ENCODE data around the gene DTNBP1.
"Not testable (repeated sequence)": the region's sequence is repeated elsewhere in the genome, so short reads cannot be mapped to it uniquely, and the experiment has no call there.

Gene DTNBP1

GRCh38 chr6:15677822-15678221 is 15.0 kb upstream of the DTNBP1 start:
- Mint-ChIP-seq H3K4me1 (no peaks in the 10 kb centered on the region), H3K4me3 (no peak overlapping the region), H3K9me3 (no peaks in the 10 kb centered on the region), H3K27ac (no peak overlapping the region), H3K36me3 (no peaks in the 10 kb centered on the region), H3K27me3 (peaks cover 1% of the 10 kb centered on the region)
- ATAC-seq (ENCODE audit: low read depth) (peak; percentile 19), DNase-seq (ENCODE audit: low spot score in 2 of 2) (no peak)

GRCh38 chr6:15675536-15676220 is 12.8 kb upstream of the DTNBP1 start:
- ATAC-seq (ENCODE audit: low read depth) (no peak), DNase-seq (ENCODE audit: low spot score in 2 of 2) (no peak)
- no peaks in the 10 kb centered on the region for H3K36me3 Mint-ChIP-seq
- no peaks in the 10 kb centered on the region for H3K9me3 Mint-ChIP-seq
- H3K27ac Mint-ChIP-seq = no peak overlapping the region
- peaks cover 1% of the 10 kb centered on the region for H3K27me3 Mint-ChIP-seq
- H3K4me1 Mint-ChIP-seq = no peaks in the 10 kb centered on the region
- H3K4me3 Mint-ChIP-seq = no peak overlapping the region

DNA sequence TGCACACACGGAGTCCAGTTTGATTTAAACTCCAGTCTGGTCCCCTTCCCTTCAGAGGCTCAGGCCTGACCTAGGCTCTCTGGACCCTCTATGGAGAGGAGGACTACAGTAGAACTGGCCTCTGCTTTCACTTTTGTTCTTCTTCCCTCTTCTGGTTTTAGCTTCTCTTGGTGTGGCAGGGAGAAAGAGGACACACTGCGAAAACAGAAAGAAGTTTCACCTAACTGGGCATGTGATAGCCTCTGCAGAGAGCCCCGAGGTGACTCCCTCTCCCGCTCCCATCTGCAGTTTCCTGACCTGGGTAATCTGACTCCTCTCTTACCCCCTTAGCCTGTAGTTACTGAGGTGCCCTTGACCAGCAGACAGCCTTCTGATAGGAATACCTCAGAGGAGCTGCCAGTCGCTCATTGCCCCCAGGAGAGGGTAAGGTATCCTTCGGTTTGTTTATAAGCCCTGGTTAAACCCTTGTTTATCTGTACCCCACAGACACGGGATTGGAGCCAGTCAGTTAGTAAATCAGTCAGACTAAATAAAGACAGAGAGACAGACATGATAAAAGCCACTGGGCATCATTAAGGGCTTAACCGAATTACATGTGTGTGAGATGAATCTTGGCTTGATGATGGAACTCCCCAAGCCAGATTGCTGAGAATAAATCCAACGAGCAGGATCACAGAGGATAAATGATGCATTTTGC is 12.0 kb upstream of the DTNBP1 start:
- Mint-ChIP-seq H3K27ac (no peak overlapping the region), H3K4me3 (no peak overlapping the region)

GRCh38 chr6:15673666-15674065 is 10.8 kb upstream of the DTNBP1 start:
- ATAC-seq (ENCODE audit: low read depth) = no peak
- Mint-ChIP-seq H3K36me3 (no peaks in the 10 kb centered on the region), H3K4me1 (no peaks in the 10 kb centered on the region), H3K27ac (no peak overlapping the region), H3K27me3 (peaks cover 1% of the 10 kb centered on the region), H3K9me3 (no peaks in the 10 kb centered on the region), H3K4me3 (no peak overlapping the region)
- no peak for DNase-seq (ENCODE audit: low spot score in 2 of 2)

More for the DNA sequence above, 12.0 kb upstream of the DTNBP1 start:
- H3K9me3 Mint-ChIP-seq = no peaks in the 10 kb centered on the region
- no peaks in the 10 kb centered on the region for H3K4me1 Mint-ChIP-seq
- H3K27me3 Mint-ChIP-seq = peaks cover 1% of the 10 kb centered on the region
- no peak for DNase-seq (ENCODE audit: low spot score in 2 of 2)
- ATAC-seq (ENCODE audit: low read depth) = no peak
- no peaks in the 10 kb centered on the region for H3K36me3 Mint-ChIP-seq

DNA sequence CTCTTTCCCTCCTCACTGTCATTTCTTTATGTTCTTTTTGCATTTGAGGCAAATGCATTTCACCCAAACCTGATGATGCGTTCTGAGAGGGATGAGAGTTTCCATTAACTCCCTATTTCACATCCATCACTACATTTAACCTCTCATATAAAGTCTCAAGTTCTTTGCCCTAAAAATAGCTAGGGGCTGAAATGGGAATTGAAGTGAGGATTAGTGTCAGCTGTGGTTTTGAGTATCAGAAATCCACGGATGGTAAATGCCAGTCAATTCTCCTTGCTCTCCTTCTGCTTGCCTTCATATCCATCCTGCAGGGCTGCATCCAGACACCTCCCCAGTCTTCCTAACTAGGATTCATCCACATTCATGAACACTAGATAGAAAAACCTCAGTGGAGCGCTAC is 10.0 kb upstream of the DTNBP1 start:
- Mint-ChIP-seq H3K4me3 (no peak overlapping the region), H3K9me3 (no peaks in the 10 kb centered on the region)

GRCh38 chr6:15672291-15672690 is 9.5 kb upstream of the DTNBP1 start:
- ATAC-seq (ENCODE audit: low read depth) = peak; percentile 61
- Mint-ChIP-seq H3K4me3 (no peak overlapping the region), H3K27me3 (peaks cover 1% of the 10 kb centered on the region), H3K27ac (no peak overlapping the region), H3K9me3 (no peaks in the 10 kb centered on the region), H3K36me3 (no peaks in the 10 kb centered on the region), H3K4me1 (no peaks in the 10 kb centered on the region)
- DNase-seq (ENCODE audit: low spot score in 2 of 2) = no peak

More for the DNA sequence above, 10.0 kb upstream of the DTNBP1 start:
- Mint-ChIP-seq H3K27me3 (peaks cover 1% of the 10 kb centered on the region), H3K4me1 (no peaks in the 10 kb centered on the region), H3K27ac (no peak overlapping the region), H3K36me3 (no peaks in the 10 kb centered on the region)
- ATAC-seq (ENCODE audit: low read depth) (no peak), DNase-seq (ENCODE audit: low spot score in 2 of 2) (no peak)

GRCh38 chr6:15668918-15669317 is 6.1 kb upstream of the DTNBP1 start:
- no peaks in the 10 kb centered on the region for H3K9me3 Mint-ChIP-seq
- no peaks in the 10 kb centered on the region for H3K4me1 Mint-ChIP-seq
- H3K27ac Mint-ChIP-seq = no peak overlapping the region
- DNase-seq (ENCODE audit: low spot score in 2 of 2) = no peak
- peaks cover 1% of the 10 kb centered on the region for H3K27me3 Mint-ChIP-seq
- no peak for ATAC-seq (ENCODE audit: low read depth)
- H3K36me3 Mint-ChIP-seq = no peaks in the 10 kb centered on the region
- H3K4me3 Mint-ChIP-seq = no peak overlapping the region

- H3K9me3 Mint-ChIP-seq; H3K4me1 Mint-ChIP-seq; H3K4me3 Mint-ChIP-seq; H3K36me3 Mint-ChIP-seq; H3K27ac Mint-ChIP-seq; H3K27me3 Mint-ChIP-seq; ATAC-seq (ENCODE audit: low read depth); DNase-seq (ENCODE audit: low spot score in 2 of 2): not testable (repeated sequence)
These were observed 4.1 kb upstream of the DTNBP1 start for GRCh38 chr6:15666896-15667295.

DNA sequence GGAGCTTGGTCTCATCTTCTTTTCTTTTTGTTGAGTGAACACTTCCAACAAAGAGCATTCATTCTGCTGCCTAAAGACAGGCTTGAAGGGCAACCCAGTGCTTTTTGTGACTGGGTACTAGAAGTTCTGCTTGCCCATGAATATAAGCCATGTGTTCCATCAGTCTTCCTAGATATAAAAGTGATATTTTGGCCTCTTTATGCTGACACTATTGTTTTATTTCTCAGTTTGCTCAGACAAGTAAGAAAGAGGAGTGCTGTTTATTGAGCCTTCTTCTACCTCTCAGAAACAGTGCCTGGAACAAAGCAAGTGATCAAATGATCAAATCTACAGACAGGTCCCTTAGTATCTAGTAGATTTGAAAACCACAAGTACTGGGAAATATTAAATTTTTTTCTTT is 2.4 kb upstream of the DTNBP1 start:
- Mint-ChIP-seq H3K9me3 (no peaks in the 10 kb centered on the region), H3K4me3 (no peak overlapping the region), H3K36me3 (peaks cover 1% of the 10 kb centered on the region), H3K27me3 (no peaks in the 10 kb centered on the region), H3K4me1 (peaks cover 5% of the 10 kb centered on the region), H3K27ac (no peak overlapping the region)
- ATAC-seq (ENCODE audit: low read depth) = no peak
- DNase-seq (ENCODE audit: low spot score in 2 of 2) = no peak

- peak overlapping the region; percentile 76 for H3K4me3 Mint-ChIP-seq
- peaks cover 1% of the 10 kb centered on the region for H3K36me3 Mint-ChIP-seq
- peaks cover 11% of the 10 kb centered on the region for H3K4me1 Mint-ChIP-seq
- no peak for ATAC-seq (ENCODE audit: low read depth)
- H3K27ac Mint-ChIP-seq = peak overlapping the region; percentile 72
- DNase-seq (ENCODE audit: low spot score in 2 of 2) = peak in 1 of 2 donors; percentile 23
- no peaks in the 10 kb centered on the region for H3K9me3 Mint-ChIP-seq
- no peaks in the 10 kb centered on the region for H3K27me3 Mint-ChIP-seq
These were observed 473 bp upstream of the DTNBP1 start for GRCh38 chr6:15663130-15663871.

DNA sequence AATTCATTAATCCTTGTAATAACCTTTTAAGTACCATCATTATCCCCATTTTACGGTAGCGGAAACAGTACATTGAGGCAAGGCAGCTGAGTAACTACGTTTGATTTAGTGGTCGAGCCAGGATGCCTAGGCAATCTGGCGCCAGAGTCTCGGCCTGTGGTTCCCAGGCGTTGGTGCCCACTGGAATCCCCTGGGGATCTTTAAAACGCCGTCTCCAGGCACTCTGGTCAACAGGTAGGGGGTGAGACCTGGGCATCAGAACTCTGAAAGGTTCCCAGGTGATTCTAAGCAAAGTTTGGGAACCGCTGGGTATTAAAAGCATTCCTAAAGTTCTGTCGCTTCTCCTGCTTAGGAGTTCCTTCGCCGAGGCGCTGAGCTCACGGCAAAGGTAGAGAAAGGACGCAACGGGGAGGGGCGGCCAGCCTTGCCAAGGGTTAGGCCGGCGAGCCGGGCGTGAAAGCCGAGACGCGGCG is 939 bp downstream of the DTNBP1 start:
- Mint-ChIP-seq H3K9me3 (no peaks in the 10 kb centered on the region), H3K4me1 (peaks cover 24% of the 10 kb centered on the region), H3K27ac (peak overlapping the region; percentile 72), H3K4me3 (peak overlapping the region; percentile 76), H3K27me3 (no peaks in the 10 kb centered on the region), H3K36me3 (peaks cover 4% of the 10 kb centered on the region)
- DNase-seq (ENCODE audit: low spot score in 2 of 2) = no peak
- ATAC-seq (ENCODE audit: low read depth) = no peak

DNA sequence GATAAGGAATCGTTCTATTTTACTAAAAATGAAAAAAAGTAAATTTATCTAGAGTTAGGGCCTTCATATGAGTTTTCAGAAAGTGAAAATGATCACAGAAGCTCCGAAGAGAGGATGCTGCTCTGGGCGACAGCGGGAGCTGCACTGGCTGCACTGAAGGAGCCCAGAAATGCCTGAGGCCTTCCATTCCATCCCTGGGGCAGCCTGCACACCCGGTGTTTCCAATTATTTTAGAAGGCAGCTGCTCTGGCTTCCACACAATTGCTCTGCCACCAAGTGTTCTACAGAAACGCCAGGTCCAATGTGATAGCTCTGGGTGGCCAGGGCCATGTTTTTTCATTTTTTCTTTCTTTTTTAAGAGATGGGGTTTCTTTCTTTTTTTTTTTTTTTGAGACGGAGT is 3.6 kb downstream of the DTNBP1 start:
- H3K36me3 Mint-ChIP-seq = peaks cover 4% of the 10 kb centered on the region
- H3K9me3 Mint-ChIP-seq = no peaks in the 10 kb centered on the region
- H3K4me1 Mint-ChIP-seq = peaks cover 30% of the 10 kb centered on the region
- ATAC-seq (ENCODE audit: low read depth) (no peak), DNase-seq (ENCODE audit: low spot score in 2 of 2) (no peak)
- peak overlapping the region; percentile 89 for H3K27ac Mint-ChIP-seq
- H3K27me3 Mint-ChIP-seq = no peaks in the 10 kb centered on the region
- H3K4me3 Mint-ChIP-seq = peak overlapping the region; percentile 16

- ATAC-seq (ENCODE audit: low read depth) (peak; percentile 25), DNase-seq (ENCODE audit: low spot score in 2 of 2) (peak in 1 of 2 donors; percentile 32)
- Mint-ChIP-seq H3K27ac (peak overlapping the region; percentile 89), H3K4me3 (peak overlapping the region; percentile 16), H3K9me3 (no peaks in the 10 kb centered on the region), H3K36me3 (peaks cover 4% of the 10 kb centered on the region), H3K4me1 (peaks cover 28% of the 10 kb centered on the region), H3K27me3 (no peaks in the 10 kb centered on the region)
These were observed 4.6 kb downstream of the DTNBP1 start for GRCh38 chr6:15658181-15658744.

DNA sequence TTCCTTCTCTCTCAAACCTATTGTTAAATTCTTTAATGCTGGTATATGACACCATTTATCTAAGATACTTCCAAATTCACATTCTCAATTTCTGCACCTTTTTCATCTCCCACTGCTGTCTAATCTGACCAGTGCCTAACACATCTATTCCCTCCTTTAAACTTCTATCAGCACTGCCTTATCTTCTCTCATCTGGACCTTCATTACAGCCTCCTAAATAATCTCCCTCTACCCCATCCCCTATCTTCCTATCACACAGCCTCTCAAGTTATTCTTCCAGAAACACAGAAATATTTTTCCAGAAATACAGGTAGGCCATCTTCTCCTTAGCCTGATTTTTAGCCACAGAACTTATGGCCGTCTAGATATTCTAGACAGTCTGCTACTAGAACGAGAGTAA is 5.5 kb downstream of the DTNBP1 start:
- no peak for DNase-seq (ENCODE audit: low spot score in 2 of 2)
- H3K4me3 Mint-ChIP-seq = no peak overlapping the region
- H3K27ac Mint-ChIP-seq = peak overlapping the region; percentile 89
- no peaks in the 10 kb centered on the region for H3K27me3 Mint-ChIP-seq
- ATAC-seq (ENCODE audit: low read depth) = no peak
- H3K9me3 Mint-ChIP-seq = no peaks in the 10 kb centered on the region
- peaks cover 30% of the 10 kb centered on the region for H3K4me1 Mint-ChIP-seq
- peaks cover 7% of the 10 kb centered on the region for H3K36me3 Mint-ChIP-seq

Data from memory B cell (primary cell).